Activated CD8-positive, alpha-beta T cell treated with anti-CD3 and anti-CD28 coated beads for 36 hours (primary cell): ENCODE data around the gene NIM1K. TPM values are rescaled to one million over a fixed set of nuclear protein-coding genes. Genes with fewer than 3 reads are reported as not detected.

Experiments used
- ATAC-seq: fragments of 200-7000 bp; cut with Tn5 transposase; one replicate; pipeline ENCODE4 v1.10.0; 2021; ENCODE audit warnings: mild to moderate bottlenecking, moderate library complexity
- CTCF ChIA-PET: fragments of 350-600 bp; sonication (Branson Sonifier 250); formaldehyde crosslinking; loops from one replicate; lab custom pipeline; 2021; ENCODE audit warnings: antibody characterized with exemption; lab: Charles Lee
- POLR2A ChIA-PET: fragments of 350-600 bp; sonication (Branson Sonifier 250); formaldehyde crosslinking; loops from one replicate; lab custom pipeline; 2021; ENCODE audit warnings: antibody characterized with exemption; lab: Charles Lee
- DNase-seq: peaks from one replicate; pipeline ENCODE4 v3.0.0-alpha.2; 2020
- H3K27ac Mint-ChIP-seq: one replicate; pipeline ENCODE4 v1.8.0; 2021; ENCODE audit warnings: mild to moderate bottlenecking, mixed read lengths
- H3K27me3 Mint-ChIP-seq: one replicate; pipeline ENCODE4 v1.8.0; 2021; ENCODE audit warnings: mixed read lengths
- H3K36me3 Mint-ChIP-seq: one replicate; pipeline ENCODE4 v1.8.0; 2021; ENCODE audit warnings: low read depth, mixed read lengths
- H3K4me1 Mint-ChIP-seq: one replicate; pipeline ENCODE4 v1.8.0; 2021; ENCODE audit warnings: low read depth, mixed read lengths
- H3K4me3 Mint-ChIP-seq: one replicate; pipeline ENCODE4 v1.8.0; 2021; ENCODE audit warnings: mild to moderate bottlenecking, moderate library complexity, mixed read lengths
- H3K9me3 Mint-ChIP-seq: one replicate; pipeline ENCODE4 v1.8.0; 2021; ENCODE audit warnings: mixed read lengths
- intact Hi-C: fragments of 100-400 bp; cut with micrococcal nuclease; formaldehyde crosslinking; loops from one replicate; pipeline ENCODE4 v1.10.0; 2022
- total RNA-seq, 2 experiments: library from RNA; stranded (reverse); gene quantifications; one replicate each; pipeline ENCODE4 v1.2.3, GENCODE V29; 2021
- TF ChIP-seq, protein P1 (sequence below): fragments of 200-600 bp; IDR thresholded peaks from one replicate; pipeline ENCODE4 v1.8.0; 2022; ENCODE audit warnings: antibody characterized with exemption, mild to moderate bottlenecking

The NIM1K gene
- total RNA-seq, 2 experiments from 2014 or later: 2.1 to 3.2 TPM

DNA sequence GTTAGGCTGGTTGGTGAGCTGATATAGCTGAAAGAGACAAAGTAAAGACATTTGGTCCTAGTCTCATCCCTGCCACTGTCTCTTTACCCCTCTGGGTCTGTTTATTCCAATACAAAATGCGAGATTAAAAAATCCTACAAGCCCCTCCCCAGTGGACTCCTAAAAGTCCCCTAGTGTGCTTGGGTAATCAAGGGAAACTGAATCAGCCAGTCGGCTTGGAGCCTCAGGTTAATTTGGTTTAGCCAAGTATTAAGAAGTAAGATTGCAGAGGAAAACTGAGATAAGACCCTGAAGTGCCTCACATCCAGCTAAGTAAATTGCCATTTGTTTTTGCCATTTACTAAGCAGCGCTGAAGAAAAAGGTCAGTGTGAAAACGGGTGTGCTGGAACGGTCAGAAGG is 10.4 kb downstream of the NIM1K start:
- Mint-ChIP-seq H3K4me3 (no peak overlapping the region), H3K27me3 (peaks cover 4% of the 10 kb centered on the region), H3K9me3 (no peaks in the 10 kb centered on the region), H3K4me1 (peaks cover 2% of the 10 kb centered on the region), H3K36me3 (no peaks in the 10 kb centered on the region), H3K27ac (no peak overlapping the region)
- intact Hi-C loops: no loop called here
- TF ChIP-seq, protein P1, sequence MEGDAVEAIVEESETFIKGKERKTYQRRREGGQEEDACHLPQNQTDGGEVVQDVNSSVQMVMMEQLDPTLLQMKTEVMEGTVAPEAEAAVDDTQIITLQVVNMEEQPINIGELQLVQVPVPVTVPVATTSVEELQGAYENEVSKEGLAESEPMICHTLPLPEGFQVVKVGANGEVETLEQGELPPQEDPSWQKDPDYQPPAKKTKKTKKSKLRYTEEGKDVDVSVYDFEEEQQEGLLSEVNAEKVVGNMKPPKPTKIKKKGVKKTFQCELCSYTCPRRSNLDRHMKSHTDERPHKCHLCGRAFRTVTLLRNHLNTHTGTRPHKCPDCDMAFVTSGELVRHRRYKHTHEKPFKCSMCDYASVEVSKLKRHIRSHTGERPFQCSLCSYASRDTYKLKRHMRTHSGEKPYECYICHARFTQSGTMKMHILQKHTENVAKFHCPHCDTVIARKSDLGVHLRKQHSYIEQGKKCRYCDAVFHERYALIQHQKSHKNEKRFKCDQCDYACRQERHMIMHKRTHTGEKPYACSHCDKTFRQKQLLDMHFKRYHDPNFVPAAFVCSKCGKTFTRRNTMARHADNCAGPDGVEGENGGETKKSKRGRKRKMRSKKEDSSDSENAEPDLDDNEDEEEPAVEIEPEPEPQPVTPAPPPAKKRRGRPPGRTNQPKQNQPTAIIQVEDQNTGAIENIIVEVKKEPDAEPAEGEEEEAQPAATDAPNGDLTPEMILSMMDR: no peak
- ATAC-seq (no peak), DNase-seq (no peak)
- CTCF ChIA-PET: interaction anchor here (1.1 kb wide), 1 partner anchor 188 kb away, joined by 3 read pairs; no protein-coding TSS in a partner anchor
- POLR2A ChIA-PET: no interaction called here

DNA sequence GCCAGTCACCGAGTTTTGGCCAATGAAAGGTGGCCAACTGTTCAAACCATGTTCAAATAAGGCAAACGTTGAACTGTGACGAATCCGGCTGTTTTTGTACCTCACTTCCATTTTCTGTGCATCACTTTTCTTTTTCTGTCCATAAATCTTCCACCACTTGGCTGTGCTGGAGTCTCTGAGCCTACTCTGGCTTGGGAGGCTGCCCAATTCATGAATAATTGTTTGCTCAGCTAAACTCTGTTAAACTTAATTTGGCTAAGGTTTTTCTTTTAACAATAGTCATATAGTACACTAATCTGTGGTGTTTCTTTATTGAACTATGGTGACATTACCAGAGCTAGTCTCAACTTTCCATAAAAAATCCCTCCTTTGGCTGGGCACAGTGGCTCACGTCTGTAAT is 11.3 kb downstream of the NIM1K start:
- Mint-ChIP-seq H3K27me3 (peaks cover 6% of the 10 kb centered on the region), H3K9me3 (no peaks in the 10 kb centered on the region), H3K27ac (no peak overlapping the region), H3K36me3 (no peaks in the 10 kb centered on the region), H3K4me1 (peaks cover 2% of the 10 kb centered on the region), H3K4me3 (no peak overlapping the region)
- intact Hi-C loops: no loop called here
- ChIA-PET POLR2A (no interaction called here), CTCF (interaction anchor here (2.5 kb wide), 1 partner anchor 7 kb away, joined by 5 read pairs; no protein-coding TSS in a partner anchor)
- DNase-seq (no peak), ATAC-seq (no peak)
- TF ChIP-seq, protein P1: no peak

DNA sequence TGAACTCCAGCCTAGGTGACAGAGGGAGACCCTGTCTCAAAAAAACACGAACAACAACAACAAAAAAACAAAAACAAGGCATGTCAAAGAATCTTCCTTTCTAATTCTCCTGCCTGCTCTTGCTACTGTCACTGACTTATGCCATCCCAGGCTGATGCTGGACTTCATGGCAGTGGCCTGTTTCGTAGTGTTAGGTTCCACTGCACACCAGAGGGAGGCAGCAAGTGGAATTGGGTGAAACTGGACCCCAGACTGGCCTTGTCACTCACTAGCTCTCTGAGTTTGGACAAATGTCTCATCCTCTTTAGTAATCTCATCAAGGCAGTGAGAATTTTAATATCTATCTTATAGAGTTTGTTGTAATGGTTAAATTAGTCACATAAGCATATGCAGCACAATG is 12.9 kb downstream of the NIM1K start:
- ATAC-seq: no peak
- H3K36me3 Mint-ChIP-seq: no peaks in the 10 kb centered on the region
- TF ChIP-seq, protein P1: no peak
- ChIA-PET CTCF (interaction anchor here (1.2 to 2.5 kb wide), 4 partner anchors 9 to 185 kb away, joined by 3 to 5 read pairs (median 4); no protein-coding TSS in a partner anchor), POLR2A (no interaction called here)
- peaks cover 2% of the 10 kb centered on the region for H3K4me1 Mint-ChIP-seq
- no peaks in the 10 kb centered on the region for H3K9me3 Mint-ChIP-seq
- intact Hi-C loops: no loop called here
- H3K27ac Mint-ChIP-seq: no peak overlapping the region
- no peak overlapping the region for H3K4me3 Mint-ChIP-seq
- H3K27me3 Mint-ChIP-seq: peaks cover 11% of the 10 kb centered on the region
- DNase-seq: no peak

DNA sequence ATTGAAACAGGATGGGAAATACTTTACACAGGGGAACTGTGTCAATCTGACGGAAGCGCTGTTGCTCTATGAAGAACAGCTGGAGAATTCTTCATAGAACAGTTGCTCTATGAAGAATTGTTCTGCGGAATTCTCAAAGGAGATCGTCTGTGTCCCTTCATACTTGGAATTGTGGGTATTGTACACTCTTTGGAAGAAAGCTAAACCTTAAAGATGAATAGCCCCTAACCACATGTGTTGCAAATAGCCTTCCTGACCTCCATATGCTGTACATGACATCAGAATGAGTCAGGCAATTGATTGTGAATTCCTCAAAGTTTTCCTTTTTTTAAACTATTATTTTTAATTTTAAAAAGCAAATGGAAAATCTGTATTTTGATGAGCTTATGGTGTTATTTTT is 15.6 kb downstream of the NIM1K start:
- Mint-ChIP-seq H3K4me1 (no peaks in the 10 kb centered on the region), H3K27me3 (peaks cover 14% of the 10 kb centered on the region), H3K4me3 (no peak overlapping the region), H3K9me3 (no peaks in the 10 kb centered on the region), H3K36me3 (no peaks in the 10 kb centered on the region), H3K27ac (no peak overlapping the region)
- TF ChIP-seq, protein P1: no peak
- DNase-seq: no peak
- ChIA-PET CTCF (no interaction called here), POLR2A (no interaction called here)
- no peak for ATAC-seq
- intact Hi-C loops: no loop called here

DNA sequence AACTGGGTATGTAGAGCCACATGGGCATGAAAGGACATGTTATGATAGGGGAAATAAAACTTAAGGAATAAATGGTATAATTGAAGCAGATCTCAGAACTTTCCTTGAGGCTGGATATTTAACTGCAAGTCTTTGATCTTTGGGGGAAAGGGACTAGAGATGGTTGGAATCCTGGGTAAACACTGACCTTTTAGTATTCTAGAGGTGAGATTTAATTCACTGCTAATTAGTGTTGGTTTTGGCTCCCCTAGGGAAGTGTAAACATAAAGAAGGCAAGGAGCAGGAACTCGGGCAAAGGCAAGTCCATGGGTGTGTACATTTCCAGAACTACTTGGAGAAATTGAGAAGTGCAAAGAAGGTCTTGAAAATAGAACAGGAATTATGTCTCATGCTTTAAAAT is 16.6 kb downstream of the NIM1K start:
- POLR2A ChIA-PET: no interaction called here
- intact Hi-C loops: no loop called here
- Mint-ChIP-seq H3K36me3 (no peaks in the 10 kb centered on the region), H3K9me3 (no peaks in the 10 kb centered on the region), H3K27me3 (peaks cover 14% of the 10 kb centered on the region), H3K4me1 (no peaks in the 10 kb centered on the region), H3K27ac (no peak overlapping the region), H3K4me3 (no peak overlapping the region)
- CTCF ChIA-PET: no interaction called here
- TF ChIP-seq, protein P1: no peak
- ATAC-seq (no peak), DNase-seq (no peak)
